Smooth muscle cell (in vitro differentiated cells): ENCODE data around the gene YAP1. TPM values are rescaled to one million over a fixed set of nuclear protein-coding genes. Genes with fewer than 3 reads are reported as not detected.

ENCODE experiments used
- DNase-seq: peaks from one replicate; lab custom pipeline; 2025; ENCODE audit not compliant: unreplicated experiment; lab: John Stamatoyannopoulos, UW
- H2AFZ ChIP-seq: fragments of 200-600 bp; sonication (generic); 2 replicates; pipeline ENCODE4 v1.6.0; 2016; ENCODE audit warnings: antibody characterized with exemption, low read depth, mild to moderate bottlenecking
- H3F3A ChIP-seq: fragments of 200-600 bp; sonication (generic); 2 replicates; pipeline ENCODE4 v1.6.0; 2017; ENCODE audit warnings: antibody characterized with exemption, low read depth
- H3K27ac ChIP-seq: fragments of 200-600 bp; sonication (generic); 2 replicates; pipeline ENCODE4 v1.5.1; 2016; ENCODE audit warnings: low read depth, mild to moderate bottlenecking
- H3K27me3 ChIP-seq: fragments of 200-600 bp; sonication (generic); 2 replicates; pipeline ENCODE4 v1.6.1; 2016; ENCODE audit warnings: low read depth, mild to moderate bottlenecking
- H3K36me3 ChIP-seq: fragments of 200-600 bp; sonication (generic); 2 replicates; pipeline ENCODE4 v1.5.1; 2016; ENCODE audit warnings: low read depth
- H3K4me1 ChIP-seq: fragments of 200-600 bp; sonication (generic); 2 replicates; pipeline ENCODE4 v1.5.1; 2016; ENCODE audit warnings: low read depth
- H3K4me2 ChIP-seq: fragments of 200-600 bp; sonication (generic); 2 replicates; pipeline ENCODE4 v1.6.0; 2016; ENCODE audit warnings: mild to moderate bottlenecking
- H3K4me3 ChIP-seq: fragments of 200-600 bp; sonication (generic); 2 replicates; pipeline ENCODE4 v1.5.1; 2016; ENCODE audit warnings: mild to moderate bottlenecking
- H3K79me2 ChIP-seq: fragments of 200-600 bp; sonication (generic); 2 replicates; pipeline ENCODE4 v1.6.0; 2016; ENCODE audit warnings: low read depth, mild to moderate bottlenecking
- H3K9ac ChIP-seq: fragments of 200-600 bp; sonication (generic); 2 replicates; pipeline ENCODE4 v1.6.0; 2016; ENCODE audit warnings: low read depth
- H3K9me3 ChIP-seq: fragments of 200-600 bp; sonication (generic); replicated peaks from 2 replicates; pipeline ENCODE4 v1.5.1; 2016; ENCODE audit warnings: low read depth
- H4K20me1 ChIP-seq: fragments of 200-600 bp; sonication (generic); 2 replicates; pipeline ENCODE4 v1.6.0; 2016; ENCODE audit warnings: low read depth
- CTCF ChIP-seq: fragments of 200-600 bp; sonication (generic); IDR thresholded peaks from 2 replicates; pipeline ENCODE4 v1.5.1; 2017; ENCODE audit warnings: borderline replicate concordance, mild to moderate bottlenecking, antibody characterized with exemption; ENCODE audit not compliant: insufficient read depth, poor library complexity, severe bottlenecking
- WGBS: methylation state at CpG from one replicate; pipeline ENCODE4 v1.1.7; 2016; ENCODE audit warnings: low lambda C conversion rate; 5-methylcytosine and 5-hydroxymethylcytosine counted together
- polyA plus RNA-seq: library from polyadenylated mRNA; unstranded; fragments of >200 nt; fragmentation: Nextera tagmentation; extraction: Ambion mirVana; gene quantifications from 2 replicates; pipeline ENCODE4 v1.2.1, GENCODE V29; 2016
- total RNA-seq: library from RNA; depleted of rRNA; stranded (reverse); fragments of >200 nt; gene quantifications from 2 replicates; pipeline ENCODE4 v1.2.3, GENCODE V29; 2014

The YAP1 gene
- total and polyA plus RNA-seq, 2 experiments from 2014 or later, result 25.1 to 174 TPM

- H3K79me2 ChIP-seq, result peaks cover 88% of the 10 kb centered on the region
- no peak overlapping the region for H3K9ac ChIP-seq
- no peak overlapping the region for H3K4me2 ChIP-seq
- WGBS, result 97% methylated on average over 3 of the region's 3 CpGs
- no peak for TF ChIP-seq CTCF
- peaks cover 18% of the 10 kb centered on the region for H3K4me1 ChIP-seq
- H3K27me3 ChIP-seq, result no peaks in the 10 kb centered on the region
- H3K9me3 ChIP-seq, result no peaks in the 10 kb centered on the region
- H4K20me1 ChIP-seq, result peaks cover 68% of the 10 kb centered on the region
- H3F3A ChIP-seq, result peaks cover 38% of the 10 kb centered on the region
- H2AFZ ChIP-seq, result no peak overlapping the region
- DNase-seq, result no peak
- no peaks in the 10 kb centered on the region for H3K36me3 ChIP-seq
- no peak overlapping the region for H3K4me3 ChIP-seq
- H3K27ac ChIP-seq, result no peak overlapping the region
Observed at GRCh38 chr11:102134597-102134996, 24.4 kb downstream of the YAP1 start.

GRCh38 chr11:102135256-102135655 lies 25.0 kb downstream of the YAP1 start:
- Histone ChIP-seq H3K27me3 (no peaks in the 10 kb centered on the region), H3K4me3 (no peak overlapping the region), H2AFZ (no peak overlapping the region), H3K27ac (peak overlapping the region; percentile 97), H3K9ac (no peak overlapping the region), H4K20me1 (peaks cover 62% of the 10 kb centered on the region), H3K4me1 (peaks cover 22% of the 10 kb centered on the region), H3K4me2 (peak overlapping the region; percentile 7), H3K9me3 (no peaks in the 10 kb centered on the region), H3K36me3 (no peaks in the 10 kb centered on the region), H3K79me2 (peaks cover 88% of the 10 kb centered on the region), H3F3A (peaks cover 43% of the 10 kb centered on the region)
- DNase-seq, result no peak
- WGBS, result 100% methylated on average over 2 of the region's 2 CpGs
- no peak for TF ChIP-seq CTCF

GRCh38 chr11:102138223-102138622 lies 28.0 kb downstream of the YAP1 start:
- Histone ChIP-seq H3K27ac (peak overlapping the region; percentile 97), H3K27me3 (no peaks in the 10 kb centered on the region), H4K20me1 (peaks cover 45% of the 10 kb centered on the region), H3K9me3 (no peaks in the 10 kb centered on the region), H3K79me2 (peaks cover 88% of the 10 kb centered on the region), H3K4me3 (no peak overlapping the region), H3K36me3 (no peaks in the 10 kb centered on the region), H3K4me1 (peaks cover 22% of the 10 kb centered on the region), H3F3A (peaks cover 40% of the 10 kb centered on the region), H3K9ac (peak overlapping the region; percentile 70), H3K4me2 (peak overlapping the region; percentile 80), H2AFZ (no peak overlapping the region)
- DNase-seq, result no peak
- WGBS, result 60% methylated on average over 2 of the region's 2 CpGs
- no peak for TF ChIP-seq CTCF

GRCh38 chr11:102138670-102139069 lies 28.4 kb downstream of the YAP1 start:
- Histone ChIP-seq H2AFZ (no peak overlapping the region), H3K4me2 (peak overlapping the region; percentile 80), H3K9ac (peak overlapping the region; percentile 70), H3K9me3 (no peaks in the 10 kb centered on the region), H3F3A (peaks cover 40% of the 10 kb centered on the region), H3K36me3 (no peaks in the 10 kb centered on the region), H3K27ac (peak overlapping the region; percentile 97), H3K4me3 (peak overlapping the region; percentile 7), H3K27me3 (no peaks in the 10 kb centered on the region), H3K4me1 (peaks cover 25% of the 10 kb centered on the region), H4K20me1 (peaks cover 45% of the 10 kb centered on the region), H3K79me2 (peaks cover 88% of the 10 kb centered on the region)
- no peak for TF ChIP-seq CTCF
- 2% methylated on average over 3 of the region's 3 CpGs for WGBS
- no peak for DNase-seq
